Ovary (tissue), 3 donors: ENCODE data around the gene KDM2B.

Experiments
- EP300 ChIP-seq: sonication (generic); formaldehyde crosslinking; IDR thresholded peaks from one replicate; pipeline ENCODE4 v1.6.1; 2017; ENCODE audit warnings: antibody characterized with exemption
- TF ChIP-seq, protein P1 (sequence below), 3 donors: fragments of 450-650 bp in 2 of 3; fragments of 200-600 bp in 1 of 3; IDR thresholded peaks; one replicate each; pipeline versions ENCODE4 v1.5.1 to v1.8.0; 2016 to 2022; ENCODE audit warnings: antibody characterized with exemption in 3 of 3, mild to moderate bottlenecking in 1 of 3
- donor health status: DM: no; HTN: no; CAD: no.

DNA sequence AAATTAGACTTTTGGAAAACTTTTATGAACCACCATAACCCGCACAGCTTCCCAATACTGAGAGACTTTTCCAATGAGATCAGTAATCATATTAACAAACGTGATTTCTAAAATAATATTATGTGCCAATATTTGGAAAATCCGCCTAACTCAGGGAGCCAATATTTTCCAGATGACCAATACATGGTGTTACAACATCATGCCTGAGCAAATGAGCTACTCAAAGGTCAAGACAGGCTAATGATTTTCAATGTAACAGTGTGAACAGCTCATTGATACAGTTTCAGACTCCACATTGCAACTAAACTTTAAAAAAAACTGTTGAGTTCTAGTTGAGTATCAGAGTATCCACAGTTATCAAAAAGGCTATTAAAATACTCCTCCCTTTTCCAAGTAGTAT, 134.1 kb downstream of the KDM2B start:
- no peak for TF ChIP-seq EP300
- TF ChIP-seq, protein P1, sequence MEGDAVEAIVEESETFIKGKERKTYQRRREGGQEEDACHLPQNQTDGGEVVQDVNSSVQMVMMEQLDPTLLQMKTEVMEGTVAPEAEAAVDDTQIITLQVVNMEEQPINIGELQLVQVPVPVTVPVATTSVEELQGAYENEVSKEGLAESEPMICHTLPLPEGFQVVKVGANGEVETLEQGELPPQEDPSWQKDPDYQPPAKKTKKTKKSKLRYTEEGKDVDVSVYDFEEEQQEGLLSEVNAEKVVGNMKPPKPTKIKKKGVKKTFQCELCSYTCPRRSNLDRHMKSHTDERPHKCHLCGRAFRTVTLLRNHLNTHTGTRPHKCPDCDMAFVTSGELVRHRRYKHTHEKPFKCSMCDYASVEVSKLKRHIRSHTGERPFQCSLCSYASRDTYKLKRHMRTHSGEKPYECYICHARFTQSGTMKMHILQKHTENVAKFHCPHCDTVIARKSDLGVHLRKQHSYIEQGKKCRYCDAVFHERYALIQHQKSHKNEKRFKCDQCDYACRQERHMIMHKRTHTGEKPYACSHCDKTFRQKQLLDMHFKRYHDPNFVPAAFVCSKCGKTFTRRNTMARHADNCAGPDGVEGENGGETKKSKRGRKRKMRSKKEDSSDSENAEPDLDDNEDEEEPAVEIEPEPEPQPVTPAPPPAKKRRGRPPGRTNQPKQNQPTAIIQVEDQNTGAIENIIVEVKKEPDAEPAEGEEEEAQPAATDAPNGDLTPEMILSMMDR (IDR thresholded peaks at IDR 0.05), result no peak
